ACC112 (cell line): Measurements from ENCODE around the gene DCAF15.
"Not testable (repeated sequence)": the region's sequence is repeated elsewhere in the genome, so short reads cannot be mapped to it uniquely, and the experiment has no call there.

Source experiments
- H2AFZ ChIP-seq: fragments of 200-600 bp; sonication (generic); one replicate; pipeline ENCODE4 v1.6.0; 2017; ENCODE audit warnings: antibody characterized with exemption, low read length; ENCODE audit not compliant: unreplicated experiment
- H3K27ac ChIP-seq: fragments of 200-600 bp; sonication (generic); 2 replicates; pipeline ENCODE4 v1.5.1; 2014; ENCODE audit warnings: low read depth, mild to moderate bottlenecking, antibody characterized with exemption, low read length, moderate library complexity
- H3K27me3 ChIP-seq: fragments of 200-600 bp; sonication (generic); 2 replicates; pipeline ENCODE4 v1.6.1; 2014; ENCODE audit warnings: mild to moderate bottlenecking, antibody characterized with exemption, low read length, moderate library complexity, mixed read lengths; ENCODE audit not compliant: insufficient read depth
- H3K36me3 ChIP-seq: fragments of 200-600 bp; sonication (generic); 2 replicates; pipeline ENCODE4 v1.6.1; 2016; ENCODE audit warnings: mild to moderate bottlenecking, antibody characterized with exemption, low read length, moderate library complexity, mixed read lengths; ENCODE audit not compliant: insufficient read depth
- H3K4me1 ChIP-seq: fragments of 200-600 bp; sonication (generic); one replicate; pipeline ENCODE4 v1.6.1; 2016; ENCODE audit warnings: low read length, mixed read lengths; ENCODE audit not compliant: insufficient read depth, unreplicated experiment, control insufficient read depth
- H3K4me3 ChIP-seq: fragments of 200-600 bp; sonication (generic); 2 replicates; pipeline ENCODE4 v1.5.1; 2014; ENCODE audit warnings: mild to moderate bottlenecking, low read depth, low read length
- H3K79me2 ChIP-seq: fragments of 200-600 bp; sonication (generic); one replicate; pipeline ENCODE4 v1.6.0; 2016; ENCODE audit warnings: low read length; ENCODE audit not compliant: control insufficient read depth, unreplicated experiment, insufficient read depth

DCAF15 gene

DNA sequence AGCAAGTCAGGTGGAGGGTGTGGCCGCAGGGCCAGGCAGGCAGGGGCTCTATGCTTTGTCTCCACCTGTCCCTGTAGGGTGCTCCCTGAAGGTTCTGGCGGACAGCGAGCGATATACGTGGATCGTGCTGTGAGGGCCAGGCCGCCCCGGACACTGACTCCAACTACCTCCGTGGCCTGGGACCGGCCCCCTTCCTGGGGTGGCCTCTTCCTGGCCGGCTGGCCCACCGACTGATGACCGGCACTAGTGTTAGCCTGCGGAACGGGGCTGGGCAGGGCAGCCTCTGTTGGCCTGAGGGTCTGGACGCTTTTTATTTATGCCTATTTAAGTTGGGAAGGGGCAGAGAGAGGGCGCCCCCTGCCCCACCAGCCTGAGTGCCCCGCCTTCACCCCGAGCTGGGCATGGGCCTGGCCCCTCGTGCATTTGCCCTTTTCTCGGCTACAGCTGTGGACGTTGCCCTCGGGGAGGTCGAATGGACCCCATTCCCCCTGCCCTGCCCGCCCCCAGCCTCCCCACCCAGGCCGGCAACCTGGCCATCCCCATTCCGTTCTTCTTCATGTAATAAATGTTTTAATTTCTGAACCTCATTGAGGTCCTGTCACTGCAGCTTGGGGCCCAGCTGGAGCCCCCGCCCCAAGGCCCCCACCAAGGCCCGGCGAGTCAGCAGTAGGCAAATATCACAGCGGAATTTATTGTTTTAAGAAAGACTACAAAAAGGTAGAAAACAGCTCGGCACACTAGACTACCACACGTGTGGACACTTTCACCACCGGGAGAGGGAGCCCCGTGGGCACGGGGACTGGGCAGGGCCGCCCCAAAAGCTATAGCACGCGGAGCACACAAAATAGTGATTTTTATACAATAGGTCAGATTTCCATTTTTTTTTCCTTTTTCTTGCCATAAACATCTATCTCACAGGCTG lies 8.8 kb downstream of the DCAF15 start:
- Histone ChIP-seq H3K79me2 (no peaks in the 10 kb centered on the region), H3K4me1 (no peaks in the 10 kb centered on the region), H3K4me3 (no peak overlapping the region), H3K27ac (no peak overlapping the region), H3K27me3 (no peaks in the 10 kb centered on the region), H3K36me3 (no peaks in the 10 kb centered on the region), H2AFZ (no peak overlapping the region)

DNA sequence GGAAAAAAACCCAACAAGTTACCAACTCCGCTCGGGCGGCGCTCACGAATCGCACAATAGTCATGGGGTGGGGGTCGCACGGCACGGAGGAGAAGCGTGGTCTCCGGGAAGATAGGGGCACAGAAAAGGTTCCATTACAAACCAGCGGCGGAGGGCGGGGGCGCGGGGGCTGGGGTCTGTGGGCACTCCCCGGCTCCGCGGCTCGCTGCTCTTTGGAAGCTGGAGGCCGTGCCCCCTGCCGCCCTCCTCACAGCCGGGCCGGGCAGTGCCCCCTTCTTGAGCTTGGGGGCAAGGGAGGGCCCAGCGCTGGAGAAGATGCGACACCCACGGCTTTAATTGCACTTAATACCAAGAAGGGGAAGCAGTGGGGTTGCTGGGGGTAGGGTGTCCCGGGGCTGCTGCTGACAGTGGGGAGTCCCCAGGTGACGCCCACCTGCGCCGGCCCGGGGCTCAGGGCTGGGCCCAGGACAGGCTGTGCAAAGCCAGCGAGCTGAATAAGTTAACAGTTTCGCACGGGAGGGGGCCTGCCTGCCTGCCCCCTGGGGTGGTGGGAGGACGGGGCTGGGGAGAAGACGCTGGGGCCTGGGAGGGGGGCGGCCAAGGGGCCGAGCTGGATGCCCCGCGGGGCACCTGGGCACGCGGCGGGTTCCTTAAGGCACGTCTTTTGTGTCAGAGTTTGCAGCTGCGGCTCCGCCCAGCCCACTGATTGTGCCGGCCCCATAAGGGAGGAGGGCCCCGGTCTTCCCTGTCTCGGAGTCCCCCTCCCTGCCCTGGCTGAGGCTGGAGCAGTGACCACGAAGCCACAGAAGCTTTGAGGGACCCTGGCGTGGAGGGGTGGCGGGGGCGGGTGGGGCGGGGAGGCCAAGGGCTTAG lies 9.8 kb downstream of the DCAF15 start:
- no peaks in the 10 kb centered on the region for H3K79me2 ChIP-seq
- H3K36me3 ChIP-seq, result no peaks in the 10 kb centered on the region
- no peaks in the 10 kb centered on the region for H3K27me3 ChIP-seq
- no peak overlapping the region for H3K4me3 ChIP-seq
- H3K27ac ChIP-seq, result no peak overlapping the region
- H3K4me1 ChIP-seq, result no peaks in the 10 kb centered on the region
- H2AFZ ChIP-seq, result no peak overlapping the region

GRCh38 chr19:13962699-13963602 lies 10.6 kb downstream of the DCAF15 start:
- H3K27ac ChIP-seq, result no peak overlapping the region
- no peaks in the 10 kb centered on the region for H3K36me3 ChIP-seq
- no peak overlapping the region for H2AFZ ChIP-seq
- no peaks in the 10 kb centered on the region for H3K27me3 ChIP-seq
- H3K4me3 ChIP-seq, result no peak overlapping the region
- no peaks in the 10 kb centered on the region for H3K4me1 ChIP-seq
- H3K79me2 ChIP-seq, result no peaks in the 10 kb centered on the region

- no peak overlapping the region for H3K4me3 ChIP-seq
- H3K27ac ChIP-seq, result no peak overlapping the region
- H3K36me3 ChIP-seq, result no peaks in the 10 kb centered on the region
- H3K27me3 ChIP-seq, result no peaks in the 10 kb centered on the region
- no peaks in the 10 kb centered on the region for H3K4me1 ChIP-seq
- no peak overlapping the region for H2AFZ ChIP-seq
- no peaks in the 10 kb centered on the region for H3K79me2 ChIP-seq
Observed at GRCh38 chr19:13963603-13964105, 11.3 kb downstream of the DCAF15 start.

DNA sequence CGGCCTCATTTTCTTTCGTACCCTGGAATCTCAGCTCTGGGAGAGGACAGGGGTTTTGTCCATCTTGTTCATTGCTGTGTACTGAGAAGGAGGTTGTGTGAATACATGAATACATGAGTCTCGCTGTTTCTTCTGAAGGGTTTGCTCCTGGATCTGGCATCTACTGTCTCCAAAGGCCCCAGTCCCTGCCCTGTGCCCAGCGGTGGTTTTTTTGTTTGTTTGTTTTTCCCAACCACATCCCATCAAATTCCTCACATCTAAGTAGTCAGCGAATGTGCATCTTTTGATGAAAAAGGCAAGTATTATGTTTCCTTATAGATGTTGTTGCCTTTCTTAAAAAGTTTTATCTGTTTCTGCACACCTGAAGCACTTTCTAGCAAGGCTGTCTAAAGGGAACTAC lies 12.5 kb downstream of the DCAF15 start:
- H3K4me1 ChIP-seq, result no peaks in the 10 kb centered on the region
- no peaks in the 10 kb centered on the region for H3K36me3 ChIP-seq
- no peaks in the 10 kb centered on the region for H3K79me2 ChIP-seq
- H3K27ac ChIP-seq, result no peak overlapping the region
- H3K27me3 ChIP-seq, result no peaks in the 10 kb centered on the region
- H2AFZ ChIP-seq, result no peak overlapping the region
- H3K4me3 ChIP-seq, result no peak overlapping the region

- H3K4me1 ChIP-seq, result no peaks in the 10 kb centered on the region
- H3K36me3 ChIP-seq, result no peaks in the 10 kb centered on the region
- no peaks in the 10 kb centered on the region for H3K79me2 ChIP-seq
- no peak overlapping the region for H2AFZ ChIP-seq
- no peaks in the 10 kb centered on the region for H3K27me3 ChIP-seq
- no peak overlapping the region for H3K27ac ChIP-seq
- no peak overlapping the region for H3K4me3 ChIP-seq
Observed at GRCh38 chr19:13965377-13965896, 13.1 kb downstream of the DCAF15 start.

DNA sequence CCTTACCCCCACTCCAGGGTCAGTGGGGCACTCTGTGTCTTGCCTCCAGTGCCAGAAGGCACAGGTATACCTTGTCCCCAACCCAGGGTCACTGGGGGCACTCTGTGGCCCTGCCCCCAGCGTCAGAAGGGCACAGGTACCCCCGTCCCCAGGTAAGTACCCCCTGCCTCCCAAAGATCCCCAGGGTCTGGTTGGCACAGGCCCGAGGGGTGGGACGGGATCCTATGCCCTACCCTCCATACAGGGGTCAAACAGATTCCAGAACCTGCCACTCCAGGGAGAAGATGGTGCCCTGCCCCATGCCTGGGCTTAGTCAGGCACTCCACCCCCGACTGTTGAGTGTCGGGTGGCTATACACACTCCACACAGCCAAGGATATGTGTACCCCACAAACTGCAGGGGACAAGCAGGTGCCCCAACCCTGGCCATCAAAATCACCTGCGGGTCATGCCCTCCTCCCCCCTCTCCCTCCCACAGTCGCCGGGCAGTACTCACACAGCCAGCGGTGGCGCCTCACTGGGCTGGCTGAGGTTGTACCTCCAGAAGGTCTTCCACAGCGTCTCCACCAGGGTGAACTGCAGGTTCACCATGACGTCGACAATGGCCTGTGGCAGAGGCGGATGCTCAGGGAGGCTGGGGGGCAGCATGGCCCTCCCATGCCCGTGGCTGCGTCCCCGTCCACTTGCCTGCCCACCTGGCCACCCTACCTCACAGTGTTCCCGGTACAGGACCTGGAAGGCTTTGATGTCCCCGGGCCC lies 13.8 kb downstream of the DCAF15 start:
- Histone ChIP-seq H2AFZ (no peak overlapping the region), H3K36me3 (no peaks in the 10 kb centered on the region), H3K4me3 (no peak overlapping the region), H3K27me3 (no peaks in the 10 kb centered on the region), H3K27ac (no peak overlapping the region), H3K4me1 (no peaks in the 10 kb centered on the region), H3K79me2 (no peaks in the 10 kb centered on the region)

- no peaks in the 10 kb centered on the region for H3K4me1 ChIP-seq
- H3K4me3 ChIP-seq, result no peak overlapping the region
- no peak overlapping the region for H3K27ac ChIP-seq
- H3K27me3 ChIP-seq, result no peaks in the 10 kb centered on the region
- no peaks in the 10 kb centered on the region for H3K36me3 ChIP-seq
- H3K79me2 ChIP-seq, result no peaks in the 10 kb centered on the region
- no peak overlapping the region for H2AFZ ChIP-seq
Observed at GRCh38 chr19:13966684-13967128, 14.4 kb downstream of the DCAF15 start.

DNA sequence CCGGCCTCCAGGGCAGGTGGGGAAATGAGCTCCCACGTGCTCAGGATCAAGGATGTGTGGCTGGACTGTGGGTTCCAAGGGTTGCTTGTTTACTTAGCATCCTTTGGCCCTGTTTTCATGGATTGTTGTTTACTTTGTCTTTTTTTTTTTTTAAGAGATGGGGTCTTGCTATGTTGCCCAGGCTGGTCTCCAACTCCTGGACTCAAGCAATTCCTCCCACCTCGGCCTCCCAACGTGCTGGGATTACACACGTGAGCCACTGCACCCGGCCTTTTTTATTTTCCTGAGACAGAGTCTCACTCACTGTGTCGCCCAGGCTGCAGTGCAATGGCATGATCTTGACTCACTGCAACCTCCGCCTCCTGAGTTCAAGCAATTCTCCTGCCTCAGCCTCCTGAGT lies 14.9 kb downstream of the DCAF15 start:
- H3K27me3 ChIP-seq, H3K4me3 ChIP-seq, H3K79me2 ChIP-seq, H2AFZ ChIP-seq, H3K36me3 ChIP-seq, H3K4me1 ChIP-seq, H3K27ac ChIP-seq: not testable (repeated sequence)
